Hypothalamus (tissue), 51 donors: ENCODE measurements around the gene EZH2.

Source experiments
- DNase-seq, 51 donors: peaks; one replicate each; lab custom pipeline; 2025; lab: John Stamatoyannopoulos, UW

The EZH2 gene

GRCh38 chr7:148858489-148858888, 25.6 kb downstream of the EZH2 start:
- DNase-seq = no peak

GRCh38 chr7:148856891-148857290, 27.2 kb downstream of the EZH2 start:
- no peak for DNase-seq

- DNase-seq = no peak
Measured at GRCh38 chr7:148856578-148856881, 27.6 kb downstream of the EZH2 start.

- DNase-seq = no peak
Measured at GRCh38 chr7:148854983-148855382, 29.1 kb downstream of the EZH2 start.

GRCh38 chr7:148852272-148852671, 31.8 kb downstream of the EZH2 start:
- no peak for DNase-seq

GRCh38 chr7:148850564-148850963, 33.5 kb downstream of the EZH2 start:
- DNase-seq = no peak

- no peak for DNase-seq
Measured at GRCh38 chr7:148849393-148850098, 34.5 kb downstream of the EZH2 start.

GRCh38 chr7:148847815-148848734, 36.0 kb downstream of the EZH2 start:
- no peak for DNase-seq

- no peak for DNase-seq
Measured at GRCh38 chr7:148838905-148839304, 45.2 kb downstream of the EZH2 start.

- no peak for DNase-seq
Measured at GRCh38 chr7:148835854-148836253, 48.2 kb downstream of the EZH2 start.

GRCh38 chr7:148834605-148835004, 49.5 kb downstream of the EZH2 start:
- no peak for DNase-seq

- no peak for DNase-seq
Measured at GRCh38 chr7:148831782-148832181, 52.3 kb downstream of the EZH2 start.

GRCh38 chr7:148830897-148831692, 53.0 kb downstream of the EZH2 start:
- DNase-seq = no peak

GRCh38 chr7:148828965-148829364, 55.1 kb downstream of the EZH2 start:
- DNase-seq = no peak

GRCh38 chr7:148825338-148825737, 58.8 kb downstream of the EZH2 start:
- no peak for DNase-seq

- DNase-seq = no peak
Measured at GRCh38 chr7:148824864-148825263, 59.2 kb downstream of the EZH2 start.

GRCh38 chr7:148821422-148821821, 62.7 kb downstream of the EZH2 start:
- DNase-seq = no peak

- DNase-seq = no peak
Measured at GRCh38 chr7:148819697-148820360, 64.3 kb downstream of the EZH2 start.

GRCh38 chr7:148815612-148816011, 68.5 kb downstream of the EZH2 start:
- DNase-seq = no peak

GRCh38 chr7:148814922-148815559, 69.0 kb downstream of the EZH2 start:
- DNase-seq = no peak
